ENCODE data around the gene LAMTOR3.

The LAMTOR3 gene

DNA sequence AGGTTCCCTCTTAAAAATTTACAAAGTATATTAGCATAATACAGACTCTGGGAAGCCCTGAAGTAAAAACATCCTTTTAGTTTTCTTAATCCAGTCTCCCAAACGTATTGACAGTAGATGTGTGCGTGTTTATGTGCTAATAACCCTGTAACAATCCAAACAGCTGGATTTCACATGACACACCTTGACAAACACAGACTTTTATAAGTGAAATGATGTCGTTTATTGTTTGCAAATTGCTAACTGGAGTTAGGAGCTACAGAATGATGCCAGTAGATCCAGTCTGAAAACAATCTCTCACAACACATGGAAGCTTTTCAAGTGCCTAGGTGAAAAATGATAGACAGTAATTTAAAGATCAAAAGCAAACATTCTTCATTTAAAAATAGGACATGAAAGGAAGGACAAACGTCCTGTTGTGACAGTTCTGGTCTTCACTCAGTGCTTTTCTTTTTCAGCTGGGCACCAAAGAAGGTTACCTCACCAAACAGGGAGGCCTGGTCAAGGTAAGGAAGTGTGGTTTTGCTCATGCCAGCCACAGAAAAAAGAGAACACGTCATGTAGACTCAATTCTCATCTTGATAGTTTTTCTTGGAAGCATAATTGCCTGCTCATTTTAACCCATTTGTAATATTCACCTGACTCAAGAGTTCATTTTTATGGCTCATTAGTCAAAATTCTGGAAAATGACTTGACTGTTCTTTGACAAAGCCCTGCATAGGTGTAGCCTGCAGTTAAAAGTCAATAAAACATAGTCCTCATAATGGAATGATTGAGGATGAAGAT lies 32.9 kb downstream of the LAMTOR3 start:
- DNase-seq: no peak
- H3K9me3 Mint-ChIP-seq: no peaks in the 10 kb centered on the region
- TF ChIP-seq, protein P1, sequence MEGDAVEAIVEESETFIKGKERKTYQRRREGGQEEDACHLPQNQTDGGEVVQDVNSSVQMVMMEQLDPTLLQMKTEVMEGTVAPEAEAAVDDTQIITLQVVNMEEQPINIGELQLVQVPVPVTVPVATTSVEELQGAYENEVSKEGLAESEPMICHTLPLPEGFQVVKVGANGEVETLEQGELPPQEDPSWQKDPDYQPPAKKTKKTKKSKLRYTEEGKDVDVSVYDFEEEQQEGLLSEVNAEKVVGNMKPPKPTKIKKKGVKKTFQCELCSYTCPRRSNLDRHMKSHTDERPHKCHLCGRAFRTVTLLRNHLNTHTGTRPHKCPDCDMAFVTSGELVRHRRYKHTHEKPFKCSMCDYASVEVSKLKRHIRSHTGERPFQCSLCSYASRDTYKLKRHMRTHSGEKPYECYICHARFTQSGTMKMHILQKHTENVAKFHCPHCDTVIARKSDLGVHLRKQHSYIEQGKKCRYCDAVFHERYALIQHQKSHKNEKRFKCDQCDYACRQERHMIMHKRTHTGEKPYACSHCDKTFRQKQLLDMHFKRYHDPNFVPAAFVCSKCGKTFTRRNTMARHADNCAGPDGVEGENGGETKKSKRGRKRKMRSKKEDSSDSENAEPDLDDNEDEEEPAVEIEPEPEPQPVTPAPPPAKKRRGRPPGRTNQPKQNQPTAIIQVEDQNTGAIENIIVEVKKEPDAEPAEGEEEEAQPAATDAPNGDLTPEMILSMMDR (IDR thresholded peaks at IDR 0.05): no peak
- no peak overlapping the region for H3K27ac Mint-ChIP-seq
- no peaks in the 10 kb centered on the region for H3K36me3 Mint-ChIP-seq (ENCODE audit: low read depth)
- H3K27me3 Mint-ChIP-seq (ENCODE audit: low read depth, poor library complexity): peaks cover 2% of the 10 kb centered on the region
- no peak overlapping the region for H3K4me3 Mint-ChIP-seq
- peaks cover 2% of the 10 kb centered on the region for H3K4me1 Mint-ChIP-seq

DNA sequence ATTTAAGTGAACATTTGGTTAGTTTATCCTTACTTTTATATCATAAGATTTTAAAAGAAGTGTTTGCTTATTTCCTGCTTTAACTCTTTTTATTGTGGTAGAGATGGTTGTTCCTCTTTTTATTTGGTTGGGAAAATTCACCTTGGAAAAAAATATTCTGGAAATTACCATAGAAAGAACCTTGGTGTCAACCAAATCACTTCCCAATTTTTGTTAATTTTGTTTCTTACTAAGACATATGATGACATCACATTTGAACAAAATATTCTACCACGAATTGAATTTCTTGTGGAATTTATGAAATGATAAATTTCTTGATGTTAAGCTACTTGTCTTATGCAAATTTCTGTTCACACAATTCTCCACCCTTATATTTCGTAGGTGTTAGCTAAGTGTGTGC lies 33.7 kb downstream of the LAMTOR3 start:
- no peaks in the 10 kb centered on the region for H3K36me3 Mint-ChIP-seq (ENCODE audit: low read depth)
- H3K27ac Mint-ChIP-seq: no peak overlapping the region
- peaks cover 2% of the 10 kb centered on the region for H3K27me3 Mint-ChIP-seq (ENCODE audit: low read depth, poor library complexity)
- peaks cover 6% of the 10 kb centered on the region for H3K4me1 Mint-ChIP-seq
- no peaks in the 10 kb centered on the region for H3K9me3 Mint-ChIP-seq
- no peak overlapping the region for H3K4me3 Mint-ChIP-seq
- TF ChIP-seq, protein P1 (IDR thresholded peaks at IDR 0.05): no peak
- DNase-seq: no peak

DNA sequence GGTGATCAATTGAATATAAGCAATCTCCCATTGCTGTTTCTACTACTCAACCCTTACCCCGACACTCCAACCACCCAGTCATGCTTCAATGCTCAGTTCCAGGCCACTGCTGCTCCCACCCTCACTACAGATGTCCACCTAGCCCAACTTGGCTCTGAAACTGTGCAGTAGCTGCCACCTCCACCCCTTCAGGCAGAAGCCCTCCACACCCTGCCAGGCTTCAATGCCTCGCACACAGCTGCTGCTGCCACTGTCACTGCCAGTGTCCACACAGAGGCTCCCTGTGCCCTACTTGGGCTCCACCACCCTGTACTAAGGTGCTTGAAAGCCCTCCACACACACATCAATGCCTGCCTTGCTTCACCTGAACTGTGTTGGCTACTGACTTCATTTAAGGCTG lies 34.6 kb downstream of the LAMTOR3 start:
- DNase-seq: no peak
- H3K27ac Mint-ChIP-seq: no peak overlapping the region
- H3K4me1 Mint-ChIP-seq: peaks cover 13% of the 10 kb centered on the region
- no peaks in the 10 kb centered on the region for H3K36me3 Mint-ChIP-seq (ENCODE audit: low read depth)
- H3K27me3 Mint-ChIP-seq (ENCODE audit: low read depth, poor library complexity): peaks cover 2% of the 10 kb centered on the region
- H3K9me3 Mint-ChIP-seq: peaks cover 7% of the 10 kb centered on the region
- TF ChIP-seq, protein P1 (IDR thresholded peaks at IDR 0.05): no peak
- H3K4me3 Mint-ChIP-seq: no peak overlapping the region

DNA sequence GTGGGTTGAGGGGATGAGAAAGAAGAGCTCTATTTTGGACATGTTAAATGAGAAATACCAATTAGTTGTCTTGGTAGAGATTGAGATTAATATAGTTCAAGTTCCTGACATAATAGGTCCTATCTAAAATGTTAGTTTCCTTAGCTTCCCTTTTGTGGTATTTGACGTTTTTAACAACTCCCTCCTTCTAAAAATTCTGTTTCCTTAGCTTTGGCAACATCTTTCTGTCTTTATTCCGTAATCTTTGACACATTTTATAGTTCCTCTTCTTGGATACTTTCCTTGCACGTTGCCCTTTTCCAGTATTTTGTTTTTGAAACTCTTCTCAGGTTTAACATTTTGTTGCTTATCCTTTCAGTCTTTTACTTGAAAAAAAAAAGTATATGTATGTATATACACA lies 36.9 kb downstream of the LAMTOR3 start:
- Mint-ChIP-seq H3K27ac (peak overlapping the region; percentile 82), H3K4me3 (no peak overlapping the region), H3K4me1 (peaks cover 20% of the 10 kb centered on the region), H3K27me3 (ENCODE audit: low read depth, poor library complexity) (peaks cover 6% of the 10 kb centered on the region), H3K9me3 (peaks cover 10% of the 10 kb centered on the region), H3K36me3 (ENCODE audit: low read depth) (no peaks in the 10 kb centered on the region)
- no peak for DNase-seq
- TF ChIP-seq, protein P1 (IDR thresholded peaks at IDR 0.05): no peak

DNA sequence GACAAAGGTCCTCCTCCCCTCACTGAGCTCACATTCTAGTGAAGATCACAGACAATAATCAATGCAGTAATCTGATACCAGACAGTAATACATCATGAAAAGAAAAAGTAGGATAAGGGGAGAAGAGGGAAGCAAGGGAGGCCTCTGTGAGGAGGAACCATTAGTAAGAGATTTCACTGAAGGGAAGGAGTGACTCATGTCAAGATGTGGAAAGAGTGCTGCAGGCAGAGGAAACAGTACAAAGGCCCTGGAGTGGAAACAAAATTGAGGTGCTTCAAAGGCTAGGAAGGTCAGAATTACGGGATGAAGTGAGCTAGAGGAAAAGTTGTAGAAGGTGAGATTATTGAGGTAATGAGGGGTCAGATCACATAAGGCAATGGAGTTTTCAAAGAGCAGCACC lies 38.1 kb downstream of the LAMTOR3 start:
- Mint-ChIP-seq H3K27ac (no peak overlapping the region), H3K27me3 (ENCODE audit: low read depth, poor library complexity) (peaks cover 13% of the 10 kb centered on the region), H3K9me3 (peaks cover 10% of the 10 kb centered on the region), H3K4me1 (peaks cover 20% of the 10 kb centered on the region), H3K36me3 (ENCODE audit: low read depth) (no peaks in the 10 kb centered on the region), H3K4me3 (no peak overlapping the region)
- TF ChIP-seq, protein P1 (IDR thresholded peaks at IDR 0.05): no peak
- DNase-seq: no peak

DNA sequence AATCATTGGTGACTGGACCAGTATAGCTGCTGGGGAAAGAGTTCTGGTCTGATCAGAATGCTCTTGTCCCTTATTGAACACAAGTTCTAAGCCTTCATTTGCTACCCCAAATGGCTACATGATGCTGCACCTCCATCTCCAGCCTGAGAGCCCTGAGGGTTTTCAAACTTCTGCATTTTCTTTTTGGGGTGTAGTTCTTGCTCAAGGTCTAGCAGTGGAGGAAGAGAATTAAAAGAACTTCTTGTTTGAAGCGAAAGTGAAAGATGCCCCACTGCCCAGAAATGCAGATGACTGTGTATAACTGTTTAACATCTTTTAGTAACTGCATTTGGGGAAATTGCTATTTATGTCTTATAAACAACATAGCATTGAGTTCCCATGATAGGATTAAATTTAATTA lies 38.5 kb downstream of the LAMTOR3 start:
- H3K36me3 Mint-ChIP-seq (ENCODE audit: low read depth): no peaks in the 10 kb centered on the region
- no peak for DNase-seq
- H3K4me3 Mint-ChIP-seq: no peak overlapping the region
- peaks cover 13% of the 10 kb centered on the region for H3K27me3 Mint-ChIP-seq (ENCODE audit: low read depth, poor library complexity)
- no peak overlapping the region for H3K27ac Mint-ChIP-seq
- H3K9me3 Mint-ChIP-seq: peaks cover 10% of the 10 kb centered on the region
- TF ChIP-seq, protein P1 (IDR thresholded peaks at IDR 0.05): no peak
- peaks cover 20% of the 10 kb centered on the region for H3K4me1 Mint-ChIP-seq

Measured in nephron progenitor cell (in vitro differentiated cells).